Activated T-cell treated with anti-CD3 and anti-CD28 coated beads, Interleukin-2, amount 50 U/mL, for 4 hours (primary cell): ENCODE results near the gene SLX9. TPM values are rescaled to one million over a fixed set of nuclear protein-coding genes. Genes with fewer than 3 reads are reported as not detected.
"Not testable (repeated sequence)": the region's sequence is repeated elsewhere in the genome, so short reads cannot be mapped to it uniquely, and the experiment has no call there.

Experiments
- ATAC-seq, 2 donors: fragments of 200-7000 bp; cut with Tn5 transposase; one replicate each; pipeline ENCODE4 v1.10.0; 2021
- DNase-seq: peaks from one replicate; pipeline ENCODE4 v3.0.0-alpha.2; 2020
- H3K27me3 Mint-ChIP-seq: one replicate; pipeline ENCODE4 v1.8.0; 2021; ENCODE audit warnings: low read depth, mixed read lengths
- H3K36me3 Mint-ChIP-seq: one replicate; pipeline ENCODE4 v1.8.0; 2022; ENCODE audit warnings: mixed read lengths; ENCODE audit not compliant: insufficient read depth
- H3K4me1 Mint-ChIP-seq: one replicate; pipeline ENCODE4 v1.8.0; 2021; ENCODE audit warnings: low read depth, mixed read lengths
- H3K4me3 Mint-ChIP-seq: one replicate; pipeline ENCODE4 v1.8.0; 2021; ENCODE audit warnings: mild to moderate bottlenecking, moderate library complexity, mixed read lengths
- H3K9me3 Mint-ChIP-seq: one replicate; pipeline ENCODE4 v1.8.0; 2021; ENCODE audit warnings: mixed read lengths
- total RNA-seq, 3 donors: library from RNA; stranded (reverse); gene quantifications; one replicate each; pipeline ENCODE4 v1.2.1, GENCODE V29; 2021

The SLX9 gene
- total RNA-seq, 3 donors from 2014 or later = 100 to 130 (median 126) TPM

GRCh38 chr21:44907966-44908895 lies 31.6 kb upstream of the SLX9 start:
- no peak for ATAC-seq
- peaks cover 24% of the 10 kb centered on the region for H3K36me3 Mint-ChIP-seq
- H3K4me3 Mint-ChIP-seq = no peak overlapping the region
- no peaks in the 10 kb centered on the region for H3K9me3 Mint-ChIP-seq
- peaks cover 53% of the 10 kb centered on the region for H3K4me1 Mint-ChIP-seq
- H3K27me3 Mint-ChIP-seq = no peaks in the 10 kb centered on the region
- no peak for DNase-seq

- Mint-ChIP-seq H3K9me3 (no peaks in the 10 kb centered on the region), H3K36me3 (peaks cover 22% of the 10 kb centered on the region), H3K4me3 (no peak overlapping the region), H3K27me3 (no peaks in the 10 kb centered on the region), H3K4me1 (peaks cover 59% of the 10 kb centered on the region)
- ATAC-seq = no peak
- no peak for DNase-seq
Measured at GRCh38 chr21:44908908-44909307, 30.9 kb upstream of the SLX9 start.

- Mint-ChIP-seq H3K4me3 (no peak overlapping the region), H3K27me3 (no peaks in the 10 kb centered on the region), H3K36me3 (peaks cover 14% of the 10 kb centered on the region), H3K4me1 (peaks cover 62% of the 10 kb centered on the region), H3K9me3 (no peaks in the 10 kb centered on the region)
- no peak for ATAC-seq
- DNase-seq = no peak
Measured at GRCh38 chr21:44909719-44910118, 30.1 kb upstream of the SLX9 start.

GRCh38 chr21:44910229-44911067 lies 29.4 kb upstream of the SLX9 start:
- Mint-ChIP-seq H3K36me3 (peaks cover 12% of the 10 kb centered on the region), H3K4me1 (peaks cover 69% of the 10 kb centered on the region), H3K4me3 (peak overlapping the region; percentile 65), H3K9me3 (no peaks in the 10 kb centered on the region), H3K27me3 (no peaks in the 10 kb centered on the region)
- DNase-seq (no peak), ATAC-seq (no peak)

GRCh38 chr21:44911068-44911383 lies 28.8 kb upstream of the SLX9 start:
- DNase-seq (no peak), ATAC-seq (no peak)
- Mint-ChIP-seq H3K27me3 (no peaks in the 10 kb centered on the region), H3K9me3 (no peaks in the 10 kb centered on the region), H3K36me3 (peaks cover 12% of the 10 kb centered on the region), H3K4me3 (peak overlapping the region; percentile 65), H3K4me1 (peaks cover 75% of the 10 kb centered on the region)

GRCh38 chr21:44911384-44912157 lies 28.3 kb upstream of the SLX9 start:
- peak; percentile 62 to 68 for ATAC-seq
- DNase-seq = peak; percentile 36
- no peaks in the 10 kb centered on the region for H3K9me3 Mint-ChIP-seq
- no peaks in the 10 kb centered on the region for H3K27me3 Mint-ChIP-seq
- H3K4me3 Mint-ChIP-seq = peak overlapping the region; percentile 65
- H3K4me1 Mint-ChIP-seq = peaks cover 79% of the 10 kb centered on the region
- H3K36me3 Mint-ChIP-seq = peaks cover 10% of the 10 kb centered on the region

GRCh38 chr21:44912158-44912473 lies 27.7 kb upstream of the SLX9 start:
- Mint-ChIP-seq H3K4me3 (peak overlapping the region; percentile 65), H3K36me3 (peaks cover 10% of the 10 kb centered on the region), H3K9me3 (no peaks in the 10 kb centered on the region), H3K27me3 (no peaks in the 10 kb centered on the region), H3K4me1 (peaks cover 84% of the 10 kb centered on the region)
- ATAC-seq (no peak), DNase-seq (no peak)

GRCh38 chr21:44912506-44913412 lies 27.1 kb upstream of the SLX9 start:
- not testable (repeated sequence) for H3K27me3 Mint-ChIP-seq, ATAC-seq, DNase-seq, H3K36me3 Mint-ChIP-seq, H3K9me3 Mint-ChIP-seq
- H3K4me1 Mint-ChIP-seq = peaks cover 87% of the 10 kb centered on the region
- peak overlapping the region; percentile 65 for H3K4me3 Mint-ChIP-seq

GRCh38 chr21:44913425-44914175 lies 26.2 kb upstream of the SLX9 start:
- H3K9me3 Mint-ChIP-seq = no peaks in the 10 kb centered on the region
- H3K4me1 Mint-ChIP-seq = peaks cover 90% of the 10 kb centered on the region
- H3K27me3 Mint-ChIP-seq = no peaks in the 10 kb centered on the region
- H3K36me3 Mint-ChIP-seq = peaks cover 8% of the 10 kb centered on the region
- ATAC-seq (no peak), DNase-seq (no peak)
- H3K4me3 Mint-ChIP-seq = peak overlapping the region; percentile 73

GRCh38 chr21:44914176-44914874 lies 25.5 kb upstream of the SLX9 start:
- ATAC-seq (peak; percentile 38 to 46), DNase-seq (no peak)
- H3K4me3 Mint-ChIP-seq = peak overlapping the region; percentile 73
- peaks cover 3% of the 10 kb centered on the region for H3K36me3 Mint-ChIP-seq
- no peaks in the 10 kb centered on the region for H3K27me3 Mint-ChIP-seq
- peaks cover 86% of the 10 kb centered on the region for H3K4me1 Mint-ChIP-seq
- H3K9me3 Mint-ChIP-seq = no peaks in the 10 kb centered on the region

- peak overlapping the region; percentile 98 for H3K4me3 Mint-ChIP-seq
- no peaks in the 10 kb centered on the region for H3K27me3 Mint-ChIP-seq
- ATAC-seq (no peak), DNase-seq (no peak)
- H3K36me3 Mint-ChIP-seq = peaks cover 2% of the 10 kb centered on the region
- no peaks in the 10 kb centered on the region for H3K9me3 Mint-ChIP-seq
- H3K4me1 Mint-ChIP-seq = peaks cover 75% of the 10 kb centered on the region
Measured at GRCh38 chr21:44916965-44917364, 22.9 kb upstream of the SLX9 start.

- no peaks in the 10 kb centered on the region for H3K27me3 Mint-ChIP-seq
- peaks cover 2% of the 10 kb centered on the region for H3K36me3 Mint-ChIP-seq
- H3K9me3 Mint-ChIP-seq = no peaks in the 10 kb centered on the region
- ATAC-seq (no peak), DNase-seq (no peak)
- H3K4me3 Mint-ChIP-seq = peak overlapping the region; percentile 98
- peaks cover 75% of the 10 kb centered on the region for H3K4me1 Mint-ChIP-seq
Measured at GRCh38 chr21:44917446-44918106, 22.3 kb upstream of the SLX9 start.
